SK-N-SH (cell line): Measurements from ENCODE around the gene PTCRA. TPM values are rescaled to one million over a fixed set of nuclear protein-coding genes. Genes with fewer than 3 reads are reported as not detected.
A peak's percentile ranks its signal among the peaks of the same experiment; 100 is the strongest.

Experiments used
- CTCF ChIA-PET: fragments of 300-600, 350-600 bp; formaldehyde crosslinking; extraction: SDS; loops from one replicate; lab custom pipeline; 2021; lab: Yijun Ruan, JAX
- POLR2A ChIA-PET: fragments of 350-600 bp; sonication (Branson Sonifier 250); formaldehyde crosslinking; extraction: SDS; loops from one replicate; lab custom pipeline; 2020; ENCODE audit warnings: antibody characterized with exemption, inconsistent platforms; lab: Yijun Ruan, JAX
- DNase-seq: peaks from one replicate; pipeline ENCODE4 v3.0.0; 2012
- H2AFZ ChIP-seq: fragments of 200-600 bp; sonication (generic); 2 replicates; pipeline ENCODE4 v1.8.1; 2016; ENCODE audit warnings: antibody characterized with exemption, mild to moderate bottlenecking, low read depth
- H3F3A ChIP-seq: fragments of 200-600 bp; sonication (generic); replicated peaks from 2 replicates; pipeline ENCODE3; 2016; ENCODE audit warnings: antibody characterized with exemption, mild to moderate bottlenecking; ENCODE audit not compliant: insufficient read depth
- H3K27ac ChIP-seq, 2 experiments: fragments of 200-500 bp in 1 of 2; fragments of 200-600 bp in 1 of 2; sonication (Bioruptor generic) in 1 of 2; sonication (generic), shearing (Covaris generic) in 1 of 2; 2 replicates each; pipeline versions ENCODE4 v1.5.1 to v1.6.1; 2014 to 2016; ENCODE audit warnings: low read depth in 2 of 2, inconsistent platforms in 1 of 2, low read length in 1 of 2, mild to moderate bottlenecking in 1 of 2, mixed read lengths in 1 of 2
- H3K27me3 ChIP-seq: fragments of 200-600 bp; sonication (generic), shearing (Covaris generic); 2 replicates; pipeline ENCODE4 v1.6.1; 2016; ENCODE audit warnings: mixed run types; ENCODE audit not compliant: insufficient read depth
- H3K36me3 ChIP-seq, 2 experiments: fragments of 200-500 bp in 1 of 2; fragments of 200-600 bp in 1 of 2; sonication (Bioruptor generic) in 1 of 2; sonication (generic) in 1 of 2; replicated peaks in 1 of 2; 2 replicates each; pipeline versions ENCODE3 to v1.5.1; 2014 to 2016; ENCODE audit warnings: low read length in 1 of 2, mild to moderate bottlenecking in 1 of 2; ENCODE audit not compliant: insufficient read depth in 2 of 2, control insufficient read depth in 1 of 2
- H3K4me1 ChIP-seq, 2 experiments: fragments of 200-500 bp in 1 of 2; fragments of 200-600 bp in 1 of 2; sonication (Bioruptor generic) in 1 of 2; sonication (generic), shearing (Covaris generic) in 1 of 2; 2 replicates each; pipeline versions ENCODE4 v1.5.1 to v1.6.1; 2014 to 2016; ENCODE audit warnings: low read depth in 1 of 2, low read length in 1 of 2, mixed run types in 1 of 2; ENCODE audit not compliant: insufficient read depth in 2 of 2, control insufficient read depth in 1 of 2
- H3K4me2 ChIP-seq: fragments of 200-600 bp; sonication (generic), shearing (Covaris generic); 2 replicates; pipeline ENCODE4 v1.6.1; 2017; ENCODE audit warnings: mixed run types
- H3K4me3 ChIP-seq, 2 experiments: fragments of 200-500 bp in 1 of 2; fragments of 200-600 bp in 1 of 2; sonication (Bioruptor generic) in 1 of 2; sonication (generic), shearing (Covaris generic) in 1 of 2; 2 replicates each; pipeline versions ENCODE4 v1.5.1 to v1.8.1; 2014 to 2016; ENCODE audit warnings: low read depth in 2 of 2, inconsistent platforms in 1 of 2, low read length in 1 of 2, mild to moderate bottlenecking in 1 of 2, mixed read lengths in 1 of 2, moderate library complexity in 1 of 2
- H3K79me2 ChIP-seq: fragments of 200-600 bp; sonication (generic); 2 replicates; pipeline ENCODE4 v1.8.1; 2017; ENCODE audit warnings: mild to moderate bottlenecking; ENCODE audit not compliant: insufficient read depth
- H3K9ac ChIP-seq: fragments of 200-600 bp; sonication (generic); 2 replicates; pipeline ENCODE4 v1.6.1; 2017; ENCODE audit warnings: mixed run types
- H3K9me2 ChIP-seq: fragments of 200-600 bp; sonication (generic); 2 replicates; pipeline ENCODE4 v1.6.1; 2017; ENCODE audit warnings: mixed run types
- H3K9me3 ChIP-seq: fragments of 200-600 bp; sonication (generic); 2 replicates; pipeline ENCODE4 v1.6.1; 2017; ENCODE audit warnings: mixed run types, mild to moderate bottlenecking, moderate library complexity
- H4K20me1 ChIP-seq: fragments of 200-600 bp; sonication (generic); 2 replicates; pipeline ENCODE4 v1.6.1; 2017; ENCODE audit warnings: mild to moderate bottlenecking, mixed run types; ENCODE audit not compliant: insufficient read depth
- CTCF ChIP-seq: fragments of 200-600 bp; sonication (generic); IDR thresholded peaks from 2 replicates; pipeline ENCODE4 v1.6.1; 2017; ENCODE audit warnings: antibody characterized with exemption, mild to moderate bottlenecking, moderate library complexity
- FOSL2 ChIP-seq: IDR thresholded peaks from 2 replicates; pipeline ENCODE4 v1.4.0; 2012; ENCODE audit warnings: low read depth, mild to moderate bottlenecking, moderate library complexity, borderline replicate concordance
- FOXM1 ChIP-seq: IDR thresholded peaks from 2 replicates; pipeline ENCODE4 v1.4.0; 2012; ENCODE audit warnings: low read depth, mild to moderate bottlenecking
- JUND ChIP-seq: IDR thresholded peaks from 2 replicates; pipeline ENCODE4 v1.4.0; 2012
- MEF2A ChIP-seq: IDR thresholded peaks from 2 replicates; pipeline ENCODE4 v1.4.0; 2012; ENCODE audit warnings: low read depth, borderline replicate concordance
- MXI1 ChIP-seq: IDR thresholded peaks from 2 replicates; pipeline ENCODE4 v1.6.1; 2012; ENCODE audit warnings: mild to moderate bottlenecking, low read depth, low read length, improper control_type of control experiment
- NRF1 ChIP-seq: IDR thresholded peaks from 2 replicates; pipeline ENCODE4 v1.6.1; 2012; ENCODE audit warnings: low read depth, mild to moderate bottlenecking, low read length
- PBX3 ChIP-seq: IDR thresholded peaks from 2 replicates; pipeline ENCODE4; 2012
- RCOR1 ChIP-seq: fragments of 150-350 bp; IDR thresholded peaks from 2 replicates; pipeline ENCODE4 v1.6.1; 2017; ENCODE audit warnings: antibody characterized with exemption, low read length
- RFX5 ChIP-seq: IDR thresholded peaks from 2 replicates; pipeline ENCODE4 v1.6.1; 2012; ENCODE audit warnings: mild to moderate bottlenecking, improper control_type of control experiment, low read length
- TAF1 ChIP-seq: IDR thresholded peaks from 2 replicates; pipeline ENCODE4 v1.6.1; 2012; ENCODE audit warnings: low read depth, mild to moderate bottlenecking, low read length, moderate library complexity, borderline replicate concordance
- TCF12 ChIP-seq: IDR thresholded peaks from 2 replicates; pipeline ENCODE4 v1.4.0; 2012
- YY1 ChIP-seq: IDR thresholded peaks from 2 replicates; pipeline ENCODE4 v1.4.0; 2012; ENCODE audit warnings: low read depth, mild to moderate bottlenecking
- WGBS: methylation state at CpG from one replicate; pipeline ENCODE4 v1.1.6; 2017; ENCODE audit warnings: low lambda C conversion rate; 5-methylcytosine and 5-hydroxymethylcytosine counted together
- polyA plus RNA-seq, 3 experiments: library from polyadenylated mRNA; depleted of rRNA; stranded (reverse); fragments of >200 nt; gene quantifications; 2 replicates each; pipeline ENCODE4 v1.2.3, GENCODE V29; 2012
- TF ChIP-seq, protein P1 (sequence below): fragments of 150-350 bp; IDR thresholded peaks from 2 replicates; pipeline ENCODE4 v1.6.1; 2017; ENCODE audit warnings: antibody characterized with exemption, low read length, low read depth, borderline replicate concordance
- TF ChIP-seq, protein P2 (sequence below): IDR thresholded peaks from 2 replicates; pipeline ENCODE4 v1.4.0; 2012; ENCODE audit warnings: low read depth, borderline replicate concordance

The PTCRA gene
- polyA plus RNA-seq, 1 of the 3 experiments (the other 2 are of a cell fraction) = not detected

GRCh38 chr6:42873313-42873712, 42.5 kb upstream of the PTCRA start:
- WGBS = 93% methylated on average over 2 of the region's 2 CpGs
- Histone ChIP-seq H4K20me1 (no peaks in the 10 kb centered on the region), H3F3A (peaks cover 4% of the 10 kb centered on the region), H3K4me1 (no peaks in the 10 kb centered on the region), H3K36me3 (no peaks in the 10 kb centered on the region), H3K4me3 (no peak overlapping the region), H3K27me3 (no peaks in the 10 kb centered on the region), H3K9me2 (no peaks in the 10 kb centered on the region), H2AFZ (no peak overlapping the region), H3K9ac (no peak overlapping the region), H3K27ac (no peak overlapping the region), H3K79me2 (no peaks in the 10 kb centered on the region), H3K4me2 (no peak overlapping the region), H3K9me3 (no peaks in the 10 kb centered on the region)
- TF ChIP-seq, protein P1, sequence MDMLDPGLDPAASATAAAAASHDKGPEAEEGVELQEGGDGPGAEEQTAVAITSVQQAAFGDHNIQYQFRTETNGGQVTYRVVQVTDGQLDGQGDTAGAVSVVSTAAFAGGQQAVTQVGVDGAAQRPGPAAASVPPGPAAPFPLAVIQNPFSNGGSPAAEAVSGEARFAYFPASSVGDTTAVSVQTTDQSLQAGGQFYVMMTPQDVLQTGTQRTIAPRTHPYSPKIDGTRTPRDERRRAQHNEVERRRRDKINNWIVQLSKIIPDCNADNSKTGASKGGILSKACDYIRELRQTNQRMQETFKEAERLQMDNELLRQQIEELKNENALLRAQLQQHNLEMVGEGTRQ = no peak
- TF ChIP-seq RCOR1 (no peak), JUND (no peak), FOSL2 (no peak), FOXM1 (no peak), CTCF (no peak), RFX5 (no peak), TAF1 (no peak), NRF1 (no peak), YY1 (no peak), TCF12 (no peak), MEF2A (no peak)
- TF ChIP-seq, protein P2, sequence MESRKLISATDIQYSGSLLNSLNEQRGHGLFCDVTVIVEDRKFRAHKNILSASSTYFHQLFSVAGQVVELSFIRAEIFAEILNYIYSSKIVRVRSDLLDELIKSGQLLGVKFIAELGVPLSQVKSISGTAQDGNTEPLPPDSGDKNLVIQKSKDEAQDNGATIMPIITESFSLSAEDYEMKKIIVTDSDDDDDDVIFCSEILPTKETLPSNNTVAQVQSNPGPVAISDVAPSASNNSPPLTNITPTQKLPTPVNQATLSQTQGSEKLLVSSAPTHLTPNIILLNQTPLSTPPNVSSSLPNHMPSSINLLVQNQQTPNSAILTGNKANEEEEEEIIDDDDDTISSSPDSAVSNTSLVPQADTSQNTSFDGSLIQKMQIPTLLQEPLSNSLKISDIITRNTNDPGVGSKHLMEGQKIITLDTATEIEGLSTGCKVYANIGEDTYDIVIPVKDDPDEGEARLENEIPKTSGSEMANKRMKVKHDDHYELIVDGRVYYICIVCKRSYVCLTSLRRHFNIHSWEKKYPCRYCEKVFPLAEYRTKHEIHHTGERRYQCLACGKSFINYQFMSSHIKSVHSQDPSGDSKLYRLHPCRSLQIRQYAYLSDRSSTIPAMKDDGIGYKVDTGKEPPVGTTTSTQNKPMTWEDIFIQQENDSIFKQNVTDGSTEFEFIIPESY = no peak
- ChIA-PET POLR2A (no interaction called here), CTCF (interaction anchor here (1.1 to 1.2 kb wide), 3 partner anchors 8 to 212 kb away, joined by 3 to 5 read pairs (median 3); no protein-coding TSS in a partner anchor)
- no peak for DNase-seq

DNA sequence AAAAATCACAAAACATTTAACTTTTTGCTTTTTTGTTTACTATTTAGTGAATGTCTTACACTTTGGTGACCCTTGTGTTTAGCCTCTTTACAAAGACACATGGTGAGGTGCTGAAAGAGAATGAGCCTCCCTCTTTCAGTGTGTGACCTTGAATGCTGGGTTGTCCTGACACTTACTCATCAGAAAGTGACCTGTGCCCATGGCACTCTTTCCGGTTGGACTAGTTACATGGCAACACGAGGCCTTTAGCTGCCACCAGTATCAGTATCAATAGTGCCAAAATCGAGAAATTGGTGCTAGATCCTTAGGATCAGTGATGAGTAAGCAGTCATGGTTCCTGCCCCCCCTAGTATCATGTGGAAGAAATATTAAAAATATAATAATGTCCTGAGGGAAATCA, 38.2 kb upstream of the PTCRA start:
- Histone ChIP-seq H3K9me3 (no peaks in the 10 kb centered on the region), H3K4me3 (no peak overlapping the region), H3K9me2 (no peaks in the 10 kb centered on the region), H2AFZ (peak overlapping the region; percentile 78; the same call in 1 of the 2 replicates), H3K4me2 (no peak overlapping the region), H3K27me3 (no peaks in the 10 kb centered on the region), H4K20me1 (no peaks in the 10 kb centered on the region), H3K4me1 (peaks cover 0 to 3% of the 10 kb centered on the region in 2 experiments; a peak in 1 of 4 replicates), H3K79me2 (peaks cover 30% of the 10 kb centered on the region), H3F3A (peaks cover 4% of the 10 kb centered on the region), H3K27ac (no peak overlapping the region), H3K9ac (no peak overlapping the region), H3K36me3 (peaks cover 0 to 19% of the 10 kb centered on the region in 2 experiments)
- ChIA-PET POLR2A (no interaction called here), CTCF (interaction anchor here (0.6 to 4.9 kb wide), 13 partner anchors 10 to 224 kb away, joined by 3 to 68 read pairs (median 4); no protein-coding TSS in a partner anchor)
- 49% methylated on average over 3 of the region's 3 CpGs for whole genome bisulfite sequencing
- TF ChIP-seq RCOR1 = no peak
- TF ChIP-seq PBX3 = no peak
- no peak for TF ChIP-seq MXI1
- TF ChIP-seq, protein P1 = no peak
- DNase-seq = no peak
